NCI-H2196 treated with DMSO at 0.1 percent for 48 hours (cell line): ENCODE data around the gene FNDC3B.

Experiments
- DNase-seq: peaks from one replicate; lab custom pipeline; 2025; ENCODE audit not compliant: unreplicated experiment; lab: John Stamatoyannopoulos, UW

Gene FNDC3B

GRCh38 chr3:172184106-172184822 lies 144.9 kb downstream of the FNDC3B start:
- DNase-seq = no peak

DNA sequence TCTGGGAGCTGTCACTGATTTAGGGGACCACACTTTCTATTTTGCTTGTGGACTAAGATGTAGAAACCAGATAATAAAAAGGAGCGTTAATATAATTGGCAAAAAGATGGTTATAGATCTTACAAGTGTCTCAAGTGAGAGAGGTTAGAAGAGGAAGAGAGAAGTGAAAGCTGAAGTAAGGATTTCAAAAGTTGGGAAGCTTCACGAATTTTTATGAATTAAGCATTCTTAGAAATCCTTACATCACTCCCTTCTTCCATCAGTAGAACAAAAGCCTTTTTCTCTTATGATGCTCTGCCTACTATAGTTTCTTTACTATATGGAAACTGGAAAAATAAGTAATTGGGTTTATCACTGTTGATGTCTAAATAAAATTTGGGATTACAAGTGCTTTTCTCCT lies 146.5 kb downstream of the FNDC3B start:
- DNase-seq = no peak

DNA sequence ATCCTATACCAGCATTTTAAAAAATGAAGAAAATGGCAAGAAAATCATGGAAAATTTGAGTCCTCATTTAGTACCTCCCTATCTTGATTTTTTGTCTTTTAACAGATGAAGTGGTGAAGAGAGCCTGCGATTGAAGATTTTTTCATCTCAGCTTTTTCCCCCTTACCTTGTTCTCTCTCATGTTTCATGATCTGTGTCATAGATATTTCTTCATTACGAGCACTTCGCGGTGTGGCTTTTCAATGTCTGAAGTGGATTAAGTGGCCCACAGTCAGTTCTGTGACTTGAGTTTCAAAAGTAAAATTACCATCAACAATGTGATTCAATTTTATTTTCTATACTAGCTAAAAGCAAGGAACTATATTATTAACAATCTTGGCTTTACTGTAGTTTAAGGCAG lies 147.2 kb downstream of the FNDC3B start:
- no peak for DNase-seq

DNA sequence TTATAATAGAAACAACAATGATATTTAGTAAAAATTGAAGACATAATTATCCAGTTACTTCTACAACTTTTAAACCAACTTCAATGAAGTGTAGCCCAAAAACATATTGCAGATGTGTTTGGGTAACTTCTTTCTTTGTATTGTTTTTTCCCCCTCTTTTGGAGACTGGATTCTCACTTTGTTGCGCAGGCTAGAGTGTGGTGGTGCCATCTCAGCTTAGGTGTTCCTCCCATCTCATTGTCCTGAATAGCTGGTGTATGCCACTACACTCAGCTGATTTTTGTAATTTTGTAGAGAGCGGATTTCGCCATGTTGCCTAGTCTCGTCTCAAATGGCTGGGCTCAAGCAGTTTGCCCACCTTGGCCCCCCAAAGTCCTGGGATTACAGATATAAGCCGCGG lies 148.1 kb downstream of the FNDC3B start:
- no peak for DNase-seq

GRCh38 chr3:172188511-172188910 lies 149.1 kb downstream of the FNDC3B start:
- no peak for DNase-seq

DNA sequence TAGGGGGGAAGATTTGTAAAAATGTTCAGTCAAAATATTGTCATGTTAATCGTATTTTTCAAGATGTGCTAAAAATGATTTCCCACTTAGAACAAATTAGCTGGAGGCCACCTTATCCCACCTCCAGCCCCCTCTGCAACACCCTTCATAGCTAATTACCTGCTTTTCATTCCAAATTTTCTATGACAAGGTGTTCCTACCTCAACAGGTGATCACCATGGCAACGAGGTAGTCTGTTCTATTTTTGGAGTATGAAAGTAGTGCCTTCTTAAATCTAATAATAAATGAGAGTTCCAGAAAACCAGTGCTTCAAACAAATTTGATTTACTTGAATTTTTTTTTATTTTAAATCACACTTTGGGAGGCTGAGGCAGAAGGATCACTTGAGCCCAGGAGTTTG lies 149.8 kb downstream of the FNDC3B start:
- no peak for DNase-seq

DNA sequence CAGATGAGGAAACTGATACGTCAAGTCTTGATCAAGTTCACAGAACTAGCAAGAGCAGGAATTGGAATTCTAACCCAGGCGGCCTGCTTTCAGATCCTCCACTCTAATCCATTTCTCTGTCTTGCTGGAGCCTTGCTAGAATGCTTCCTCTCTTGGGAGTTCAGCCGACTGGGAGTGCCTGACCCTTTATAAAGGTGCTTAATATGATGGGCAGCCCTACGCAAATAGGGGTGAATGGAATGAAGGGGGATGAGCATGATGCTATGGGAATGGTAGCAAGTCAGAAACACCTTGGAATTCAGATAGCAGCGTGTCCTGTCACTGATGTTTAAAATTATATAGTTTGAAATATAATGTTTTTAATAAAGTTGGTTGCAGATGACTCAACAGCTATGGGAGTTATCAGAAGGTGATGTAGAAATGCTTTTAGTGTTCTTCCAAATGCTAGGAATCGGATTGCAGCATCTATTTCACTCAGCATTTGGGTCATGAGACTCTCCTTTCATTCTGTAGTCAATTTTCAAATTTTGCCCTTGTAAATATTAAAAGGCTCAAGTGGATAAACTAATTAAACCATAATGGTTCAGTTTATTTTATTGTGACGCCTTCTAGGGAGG lies 150.7 kb downstream of the FNDC3B start:
- no peak for DNase-seq

GRCh38 chr3:172190980-172191379 lies 151.6 kb downstream of the FNDC3B start:
- no peak for DNase-seq

DNA sequence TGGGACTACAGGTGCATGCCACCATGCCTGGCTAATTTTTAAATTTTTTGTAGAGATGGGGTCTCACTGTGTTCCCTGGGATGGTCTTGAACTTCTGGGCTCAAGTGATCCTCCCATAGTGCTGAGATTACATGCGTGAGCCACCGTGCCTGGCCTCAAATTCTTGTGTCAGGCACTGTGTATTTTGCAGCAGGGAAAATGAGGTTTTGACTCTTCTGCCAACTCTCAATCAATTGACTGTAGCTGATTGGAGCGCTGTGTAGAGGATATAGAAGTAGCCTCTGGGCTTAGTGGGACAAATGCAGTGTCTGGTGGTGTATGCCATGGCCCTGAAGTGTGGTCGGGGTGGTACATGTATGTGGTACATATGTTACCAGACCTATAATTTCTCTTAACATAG lies 152.3 kb downstream of the FNDC3B start:
- DNase-seq = no peak

DNA sequence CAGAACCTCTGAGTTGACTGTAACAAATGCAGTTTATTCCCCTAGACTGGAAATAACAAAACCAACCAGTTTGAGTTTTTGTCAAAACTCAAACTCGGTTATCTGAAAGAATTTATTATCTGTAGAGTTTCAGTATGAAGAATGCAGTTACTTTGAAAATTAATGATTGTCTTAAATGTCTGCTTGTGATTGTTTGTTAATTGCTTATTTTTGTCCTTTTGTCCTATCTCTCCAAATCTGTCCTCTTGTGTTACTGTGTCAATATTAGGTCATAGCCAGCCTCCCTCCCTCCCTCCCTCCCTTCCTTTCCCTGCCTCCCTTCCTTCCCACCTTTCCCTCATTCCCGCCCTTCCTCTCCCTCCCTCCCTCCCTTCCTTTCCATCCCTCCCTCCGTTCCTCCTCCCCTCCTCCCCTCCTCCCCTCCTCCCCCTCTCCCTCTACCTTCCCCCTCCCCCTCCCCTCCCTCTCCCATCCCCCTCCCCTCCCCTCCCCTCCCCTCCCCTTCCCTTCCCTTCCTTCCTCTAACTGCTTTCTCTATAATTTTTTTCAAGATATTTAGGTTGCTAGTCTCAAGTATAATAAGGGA lies 153.5 kb downstream of the FNDC3B start:
- peak; percentile 24 for DNase-seq

- DNase-seq = no peak
These were observed 154.1 kb downstream of the FNDC3B start for GRCh38 chr3:172193436-172193835.

- DNase-seq = peak; percentile 63
These were observed 155.5 kb downstream of the FNDC3B start for GRCh38 chr3:172194702-172195406.

DNA sequence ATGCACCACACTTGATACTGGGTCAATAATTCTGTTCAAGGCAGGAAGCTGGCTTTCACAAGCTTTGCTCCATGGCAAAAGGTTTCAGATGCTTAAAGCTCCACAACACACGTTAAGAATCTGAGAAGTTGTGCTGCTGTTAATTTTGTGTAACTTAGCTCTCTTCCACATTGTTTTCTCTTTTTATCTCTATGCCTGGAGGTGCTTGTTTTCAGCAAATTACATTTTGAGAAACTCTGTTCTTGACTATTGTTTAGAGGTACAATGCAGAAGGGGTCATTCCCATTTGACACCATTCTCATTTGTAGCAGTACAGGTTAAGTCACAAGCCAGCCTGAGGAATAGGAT lies 156.0 kb downstream of the FNDC3B start:
- DNase-seq = no peak

DNA sequence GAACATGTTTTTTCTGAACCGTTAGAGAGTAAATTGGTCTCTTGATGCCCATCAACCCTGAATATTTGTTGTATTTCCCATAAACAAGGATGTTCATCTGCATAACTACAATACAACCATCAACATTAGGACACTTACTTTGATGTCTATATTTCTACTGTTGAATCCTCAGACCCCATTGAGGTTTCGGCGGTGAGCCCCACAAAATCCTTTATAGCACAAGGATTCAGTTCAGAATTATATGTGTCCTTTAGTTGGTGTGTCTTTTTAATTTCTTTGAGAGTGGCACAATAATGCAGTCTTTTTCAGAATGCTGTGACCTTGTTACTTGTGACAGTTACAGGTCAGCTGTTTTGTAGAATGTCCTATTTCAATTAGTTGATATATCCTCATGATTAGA lies 158.0 kb downstream of the FNDC3B start:
- no peak for DNase-seq

- no peak for DNase-seq
These were observed 159.1 kb downstream of the FNDC3B start for GRCh38 chr3:172198428-172198827.

- no peak for DNase-seq
These were observed 160.5 kb downstream of the FNDC3B start for GRCh38 chr3:172199850-172200369.

GRCh38 chr3:172201136-172201869 lies 161.9 kb downstream of the FNDC3B start:
- peak; percentile 85 for DNase-seq

DNA sequence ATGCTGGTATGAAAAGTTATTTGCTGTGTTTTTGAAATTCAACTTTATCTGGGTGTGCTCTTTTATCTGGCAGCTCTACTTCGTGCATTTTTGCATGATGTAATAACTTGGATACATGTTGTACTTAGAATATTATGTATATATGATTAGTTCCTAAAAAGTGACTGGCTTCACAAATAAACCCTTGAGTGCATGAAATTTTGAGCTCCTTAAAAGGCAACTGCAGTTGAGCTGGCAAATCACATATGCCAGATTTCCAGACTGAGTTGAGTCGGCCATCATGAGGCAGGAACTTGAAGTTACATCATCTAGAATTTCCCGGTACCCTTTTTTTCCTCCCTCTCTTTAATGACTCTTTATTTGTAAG lies 162.5 kb downstream of the FNDC3B start:
- DNase-seq = no peak

- DNase-seq = no peak
These were observed 163.4 kb downstream of the FNDC3B start for GRCh38 chr3:172202797-172203196.

GRCh38 chr3:172203522-172204258 lies 164.3 kb downstream of the FNDC3B start:
- DNase-seq = peak; percentile 71
